ENCODE data around the gene MAPK11.

GRCh38 chr22:50278461-50278860 is 8.3 kb upstream of the MAPK11 start:
- no peak for TF ChIP-seq CTCF (IDR thresholded peaks at IDR 0.05)
- TF ChIP-seq POLR2A (IDR thresholded peaks at IDR 0.05) = no peak
- TF ChIP-seq POLR2AphosphoS5 (IDR thresholded peaks at IDR 0.05) = no peak

Data from prostate gland (tissue), 2 donors.